Measurements from ENCODE around the gene C3orf80. TPM values are rescaled to one million over a fixed set of nuclear protein-coding genes. Genes with fewer than 3 reads are reported as not detected.
"Not testable (repeated sequence)": the region's sequence is repeated elsewhere in the genome, so short reads cannot be mapped to it uniquely, and the experiment has no call there.

The C3orf80 gene
- 0.48 and 0.49 TPM in 2 replicates for total RNA-seq (2014; rRNA removed; shearing (Covaris generic))

- peak; percentile 56 for DNase-seq (ENCODE audit: low read depth)
Measured at GRCh38 chr3:160225176-160226025, at the start of gene C3orf80. TSS of gene C3orf80 (plus strand) at chr3:160225422. CDS start at chr3:160225636, 214 bp downstream.

GRCh38 chr3:160176923-160177322 is 48.3 kb upstream of the C3orf80 start:
- DNase-seq (ENCODE audit: low read depth): no peak

DNA sequence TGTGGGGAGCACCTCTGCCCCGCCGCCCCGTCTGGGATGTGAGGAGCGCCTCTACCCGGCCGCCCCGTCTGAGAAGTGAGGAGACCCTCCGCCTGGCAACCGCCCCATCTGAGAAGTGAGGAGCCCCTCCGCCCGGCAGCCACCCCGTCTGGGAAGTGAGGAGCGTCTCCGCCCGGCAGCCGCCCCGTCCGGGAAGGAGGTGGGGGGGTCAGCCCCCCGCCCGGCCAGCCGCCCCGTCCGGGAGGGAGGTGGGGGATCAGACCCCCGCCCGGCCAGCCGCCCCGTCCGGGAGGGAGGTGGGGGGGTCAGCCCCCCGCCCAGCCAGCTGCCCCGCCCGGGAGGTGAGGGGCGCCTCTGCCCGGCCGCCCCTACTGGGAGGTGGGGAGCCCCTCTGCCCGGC is 46.6 kb upstream of the C3orf80 start:
- not testable (repeated sequence) for DNase-seq (ENCODE audit: low read depth)

DNA sequence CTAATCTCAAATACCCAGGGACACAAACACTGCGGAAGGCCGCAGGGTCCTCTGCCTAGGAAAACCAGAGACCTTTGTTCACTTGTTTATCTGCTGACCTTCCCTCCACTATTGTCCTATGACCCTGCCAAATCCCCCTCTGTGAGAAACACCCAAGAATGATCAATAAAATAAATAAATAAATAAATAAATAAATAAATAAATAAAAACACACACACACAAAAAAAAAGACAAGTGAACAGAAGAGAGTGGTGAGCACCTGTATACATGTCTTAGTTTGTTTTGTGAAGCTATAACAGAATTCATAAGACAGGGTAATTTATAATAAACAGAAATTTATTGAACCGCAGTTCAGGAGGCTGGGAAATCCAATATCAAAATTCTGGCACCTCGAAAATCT is 45.8 kb upstream of the C3orf80 start:
- DNase-seq (ENCODE audit: low read depth): not testable (repeated sequence)

- no peak for DNase-seq (ENCODE audit: low read depth)
Measured at GRCh38 chr3:160179906-160180305, 45.3 kb upstream of the C3orf80 start.

GRCh38 chr3:160180581-160181216 is 44.5 kb upstream of the C3orf80 start:
- DNase-seq (ENCODE audit: low read depth): peak; percentile 60

DNA sequence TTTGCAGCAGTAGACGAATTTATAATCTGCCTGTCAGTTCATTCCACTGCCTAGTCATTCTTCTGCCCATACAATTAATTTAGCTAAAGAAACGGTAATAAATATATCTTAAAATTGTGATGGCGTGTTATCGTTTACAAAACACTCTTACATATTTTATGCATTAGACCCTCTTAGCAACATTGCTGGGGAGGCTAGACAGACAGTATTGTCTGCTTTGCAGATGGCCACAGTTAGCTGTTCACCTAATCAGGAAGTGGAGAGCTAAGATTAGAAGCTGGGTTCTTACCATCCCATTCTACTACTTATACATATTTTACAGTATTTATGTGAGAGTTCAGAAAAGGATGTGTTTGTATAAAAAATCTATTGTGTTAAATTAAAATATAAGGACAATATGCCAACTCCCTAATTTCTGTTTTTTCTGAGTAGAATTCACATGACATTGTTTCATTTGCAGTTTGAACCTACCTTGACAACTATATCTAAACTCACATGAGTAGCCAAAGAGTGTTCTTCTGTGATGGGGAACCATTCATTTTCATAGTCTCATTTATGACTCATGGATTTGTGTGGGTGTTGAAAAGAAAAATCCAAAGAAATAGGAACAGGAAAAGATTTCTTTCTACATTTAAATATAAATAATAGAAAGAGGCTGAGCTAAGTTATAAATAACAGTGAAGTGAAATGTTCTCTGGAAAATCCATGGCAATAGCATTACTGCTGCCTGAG is 41.7 kb upstream of the C3orf80 start:
- DNase-seq (ENCODE audit: low read depth): no peak

GRCh38 chr3:160184655-160185054 is 40.6 kb upstream of the C3orf80 start:
- DNase-seq (ENCODE audit: low read depth): no peak

DNA sequence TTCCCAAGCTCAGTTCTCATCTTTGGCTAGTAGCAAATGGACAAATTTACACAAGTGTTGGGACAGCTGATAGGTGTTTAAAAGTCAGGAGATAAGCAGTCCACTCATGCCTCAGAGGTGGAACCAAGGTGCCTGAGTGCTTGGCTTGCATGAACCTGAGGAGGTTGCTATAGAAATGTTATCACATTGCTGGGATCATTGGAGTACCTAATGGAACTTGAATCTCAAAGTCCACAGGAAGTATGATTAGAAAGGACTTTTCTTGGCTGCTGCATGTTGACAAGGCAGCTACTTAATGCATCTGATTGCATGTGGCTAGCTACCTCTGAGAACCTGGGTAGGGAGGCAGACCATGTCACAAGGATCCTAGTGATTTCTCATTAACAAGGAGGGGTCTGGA is 39.5 kb upstream of the C3orf80 start:
- no peak for DNase-seq (ENCODE audit: low read depth)

DNA sequence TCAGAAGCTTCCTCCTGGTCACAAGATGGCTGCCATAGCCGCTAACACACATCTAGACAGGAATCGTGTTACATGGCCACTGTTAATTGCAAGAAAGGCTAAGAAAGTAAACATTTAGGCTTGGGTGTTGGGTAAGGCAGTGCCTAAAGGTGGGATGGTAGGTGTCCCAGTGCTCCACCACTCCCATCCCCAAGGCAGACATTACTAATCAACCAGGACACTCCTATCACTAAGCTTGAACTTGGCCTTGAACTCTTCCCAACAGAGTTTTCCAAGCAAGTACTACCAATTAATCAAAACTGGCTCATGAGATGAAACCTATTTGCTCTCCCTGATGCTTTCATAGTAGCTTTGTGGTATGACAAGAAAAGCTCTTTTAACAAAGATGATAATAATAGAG is 37.9 kb upstream of the C3orf80 start:
- no peak for DNase-seq (ENCODE audit: low read depth)

- DNase-seq (ENCODE audit: low read depth): no peak
Measured at GRCh38 chr3:160192310-160193029, 32.8 kb upstream of the C3orf80 start.

- no peak for DNase-seq (ENCODE audit: low read depth)
Measured at GRCh38 chr3:160193644-160194192, 31.5 kb upstream of the C3orf80 start.

DNA sequence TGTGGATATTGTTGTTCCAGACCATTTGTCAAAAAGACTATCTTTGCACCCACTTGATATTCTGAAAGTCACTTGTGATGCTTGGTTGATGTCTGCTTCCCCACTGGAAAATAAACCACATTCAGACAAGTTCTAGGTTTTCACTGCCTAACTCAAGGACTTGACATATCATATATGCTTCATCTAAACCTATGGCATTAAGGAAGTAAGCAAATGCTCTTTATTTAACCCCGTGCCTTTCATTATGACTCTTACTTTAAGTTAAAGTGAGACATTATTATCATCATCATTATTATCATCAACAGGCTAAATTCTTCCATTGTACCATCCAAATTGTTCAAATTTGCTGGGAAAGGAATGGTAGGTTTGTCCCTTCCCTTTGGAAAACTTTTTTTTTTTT is 30.8 kb upstream of the C3orf80 start:
- no peak for DNase-seq (ENCODE audit: low read depth)

GRCh38 chr3:160195106-160195505 is 30.1 kb upstream of the C3orf80 start:
- DNase-seq (ENCODE audit: low read depth): no peak

DNA sequence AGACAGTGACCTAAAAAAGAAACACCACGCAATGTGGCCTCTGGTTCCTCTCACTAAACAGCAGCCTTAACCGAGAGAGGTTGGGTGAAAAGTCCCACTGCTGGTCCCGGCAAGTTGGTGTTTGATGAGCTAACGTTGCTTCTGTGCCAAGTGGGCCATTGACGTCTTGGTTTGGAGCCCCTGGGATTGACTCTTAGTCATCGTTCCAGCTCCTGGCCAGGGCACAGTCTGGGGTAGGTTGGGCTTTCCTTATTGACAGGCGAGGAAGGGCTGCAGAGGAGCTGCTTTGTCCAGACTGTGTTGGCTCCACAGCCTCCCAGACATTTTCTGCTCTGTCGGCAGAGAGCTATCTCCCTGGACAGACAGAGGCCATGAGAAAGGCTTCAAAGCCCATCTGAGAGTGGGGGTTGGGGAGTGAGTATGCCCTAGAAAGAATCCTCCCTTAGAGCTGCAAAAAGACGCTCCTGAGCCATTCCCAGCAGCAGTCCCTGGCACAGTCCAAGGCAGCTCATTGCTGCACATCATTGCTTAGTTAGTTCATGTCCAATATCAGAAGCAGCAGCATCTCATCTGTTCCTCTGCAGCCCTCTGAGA is 28.6 kb upstream of the C3orf80 start:
- DNase-seq (ENCODE audit: low read depth): peak; percentile 42

DNA sequence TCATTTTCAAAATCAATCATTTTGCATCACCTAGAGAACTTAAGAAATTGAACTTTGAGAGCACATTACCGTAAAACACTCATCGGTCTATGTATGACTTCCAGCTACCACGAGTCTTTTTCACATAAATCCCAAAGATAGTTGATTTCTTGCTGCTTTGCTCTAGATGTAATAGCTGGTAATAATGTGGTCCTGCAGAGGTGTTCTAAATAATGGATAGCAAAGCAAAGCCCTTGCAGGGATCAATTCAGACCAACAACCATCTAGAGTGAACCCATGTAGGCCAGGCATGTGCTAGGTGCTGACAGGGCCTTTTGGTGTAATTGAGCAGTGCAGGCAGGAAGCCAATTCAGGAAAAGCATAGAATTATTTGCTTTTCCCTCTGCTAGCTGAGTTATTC is 26.1 kb upstream of the C3orf80 start:
- DNase-seq (ENCODE audit: low read depth): no peak

- DNase-seq (ENCODE audit: low read depth): peak; percentile 11
Measured at GRCh38 chr3:160200353-160200752, 24.9 kb upstream of the C3orf80 start.

- DNase-seq (ENCODE audit: low read depth): peak; percentile 30
Measured at GRCh38 chr3:160204396-160205011, 20.7 kb upstream of the C3orf80 start.

DNA sequence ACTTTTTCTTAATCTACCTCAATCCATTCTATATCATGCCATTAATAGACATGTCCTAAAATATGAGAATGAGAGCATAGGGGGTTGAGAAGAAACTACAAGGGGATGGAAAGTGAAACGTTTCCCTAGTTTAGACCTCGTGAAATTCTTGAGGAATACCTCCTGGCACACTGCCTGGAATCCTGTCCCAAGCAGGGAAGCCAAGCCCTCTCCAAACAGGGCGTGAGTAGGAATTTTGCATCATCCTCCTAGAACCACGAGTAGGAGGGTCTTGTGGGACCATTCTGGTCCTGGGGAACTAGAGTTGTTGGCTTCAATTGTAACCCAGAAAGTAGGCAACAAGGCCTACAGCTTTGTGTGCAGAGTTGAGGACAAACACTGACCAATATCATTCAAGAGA is 19.6 kb upstream of the C3orf80 start:
- DNase-seq (ENCODE audit: low read depth): peak; percentile 19

DNA sequence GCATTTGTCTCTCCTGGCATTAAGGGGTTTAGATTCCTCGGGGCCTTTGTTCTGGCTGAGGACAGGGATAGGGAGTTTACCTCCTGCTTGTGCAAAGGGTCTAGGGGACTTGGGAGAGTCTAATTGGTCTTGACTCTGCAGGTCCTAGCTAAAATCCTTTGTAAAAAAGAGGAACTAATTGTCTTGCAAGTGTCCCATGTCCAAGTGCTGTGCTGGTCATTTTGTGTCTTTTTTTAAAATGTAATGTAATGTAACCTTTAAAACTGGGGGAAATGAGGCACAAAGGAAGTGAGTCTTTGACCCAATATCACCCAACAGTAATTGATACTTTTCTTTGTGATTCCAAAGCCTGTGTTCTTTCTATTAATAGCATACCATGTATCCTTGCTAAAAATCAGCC is 14.9 kb upstream of the C3orf80 start:
- no peak for DNase-seq (ENCODE audit: low read depth)

GRCh38 chr3:160210799-160211221 is 14.4 kb upstream of the C3orf80 start:
- peak; percentile 70 for DNase-seq (ENCODE audit: low read depth)

Measured in RPMI7951 (cell line).